ENCODE measurements around the gene TPBGL. TPM values are rescaled to one million over a fixed set of nuclear protein-coding genes. Genes with fewer than 3 reads are reported as not detected.

Gene TPBGL
- total RNA-seq, 1 donor from 2014 or later = 0.04 TPM

- DNase-seq (ENCODE audit: low read depth) = no peak
- peaks cover 62% of the 10 kb centered on the region for H3K27me3 ChIP-seq (ENCODE audit: control insufficient read depth, insufficient read depth, low read length)
- TF ChIP-seq, protein P1, sequence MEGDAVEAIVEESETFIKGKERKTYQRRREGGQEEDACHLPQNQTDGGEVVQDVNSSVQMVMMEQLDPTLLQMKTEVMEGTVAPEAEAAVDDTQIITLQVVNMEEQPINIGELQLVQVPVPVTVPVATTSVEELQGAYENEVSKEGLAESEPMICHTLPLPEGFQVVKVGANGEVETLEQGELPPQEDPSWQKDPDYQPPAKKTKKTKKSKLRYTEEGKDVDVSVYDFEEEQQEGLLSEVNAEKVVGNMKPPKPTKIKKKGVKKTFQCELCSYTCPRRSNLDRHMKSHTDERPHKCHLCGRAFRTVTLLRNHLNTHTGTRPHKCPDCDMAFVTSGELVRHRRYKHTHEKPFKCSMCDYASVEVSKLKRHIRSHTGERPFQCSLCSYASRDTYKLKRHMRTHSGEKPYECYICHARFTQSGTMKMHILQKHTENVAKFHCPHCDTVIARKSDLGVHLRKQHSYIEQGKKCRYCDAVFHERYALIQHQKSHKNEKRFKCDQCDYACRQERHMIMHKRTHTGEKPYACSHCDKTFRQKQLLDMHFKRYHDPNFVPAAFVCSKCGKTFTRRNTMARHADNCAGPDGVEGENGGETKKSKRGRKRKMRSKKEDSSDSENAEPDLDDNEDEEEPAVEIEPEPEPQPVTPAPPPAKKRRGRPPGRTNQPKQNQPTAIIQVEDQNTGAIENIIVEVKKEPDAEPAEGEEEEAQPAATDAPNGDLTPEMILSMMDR (IDR thresholded peaks at IDR 0.05; ENCODE audit: insufficient read depth, low read length, poor library complexity, severe bottlenecking) = no peak
- H3K36me3 ChIP-seq (ENCODE audit: control insufficient read depth, insufficient read depth, low read length) = no peaks in the 10 kb centered on the region
- no peak overlapping the region for H3K4me3 ChIP-seq (ENCODE audit: low read depth, low read length)
Measured at GRCh38 chr11:75239531-75240290, 863 bp upstream of the TPBGL start.

- Histone ChIP-seq H3K4me3 (ENCODE audit: low read depth, low read length) (peak overlapping the region; percentile 40), H3K36me3 (ENCODE audit: control insufficient read depth, insufficient read depth, low read length) (no peaks in the 10 kb centered on the region), H3K27me3 (ENCODE audit: control insufficient read depth, insufficient read depth, low read length) (peaks cover 72% of the 10 kb centered on the region)
- DNase-seq (ENCODE audit: low read depth) = peak; percentile 39
- TF ChIP-seq, protein P1 (IDR thresholded peaks at IDR 0.05; ENCODE audit: insufficient read depth, low read length, poor library complexity, severe bottlenecking) = no peak
Measured at GRCh38 chr11:75241036-75241905, 697 bp downstream of the TPBGL start.

- no peak for DNase-seq (ENCODE audit: low read depth)
- TF ChIP-seq, protein P1 (IDR thresholded peaks at IDR 0.05; ENCODE audit: insufficient read depth, low read length, poor library complexity, severe bottlenecking) = no peak
- Histone ChIP-seq H3K36me3 (ENCODE audit: control insufficient read depth, insufficient read depth, low read length) (no peaks in the 10 kb centered on the region), H3K27me3 (ENCODE audit: control insufficient read depth, insufficient read depth, low read length) (peaks cover 76% of the 10 kb centered on the region), H3K4me3 (ENCODE audit: low read depth, low read length) (peak overlapping the region; percentile 40)
Measured at GRCh38 chr11:75241906-75242644, 1.5 kb downstream of the TPBGL start.

DNA sequence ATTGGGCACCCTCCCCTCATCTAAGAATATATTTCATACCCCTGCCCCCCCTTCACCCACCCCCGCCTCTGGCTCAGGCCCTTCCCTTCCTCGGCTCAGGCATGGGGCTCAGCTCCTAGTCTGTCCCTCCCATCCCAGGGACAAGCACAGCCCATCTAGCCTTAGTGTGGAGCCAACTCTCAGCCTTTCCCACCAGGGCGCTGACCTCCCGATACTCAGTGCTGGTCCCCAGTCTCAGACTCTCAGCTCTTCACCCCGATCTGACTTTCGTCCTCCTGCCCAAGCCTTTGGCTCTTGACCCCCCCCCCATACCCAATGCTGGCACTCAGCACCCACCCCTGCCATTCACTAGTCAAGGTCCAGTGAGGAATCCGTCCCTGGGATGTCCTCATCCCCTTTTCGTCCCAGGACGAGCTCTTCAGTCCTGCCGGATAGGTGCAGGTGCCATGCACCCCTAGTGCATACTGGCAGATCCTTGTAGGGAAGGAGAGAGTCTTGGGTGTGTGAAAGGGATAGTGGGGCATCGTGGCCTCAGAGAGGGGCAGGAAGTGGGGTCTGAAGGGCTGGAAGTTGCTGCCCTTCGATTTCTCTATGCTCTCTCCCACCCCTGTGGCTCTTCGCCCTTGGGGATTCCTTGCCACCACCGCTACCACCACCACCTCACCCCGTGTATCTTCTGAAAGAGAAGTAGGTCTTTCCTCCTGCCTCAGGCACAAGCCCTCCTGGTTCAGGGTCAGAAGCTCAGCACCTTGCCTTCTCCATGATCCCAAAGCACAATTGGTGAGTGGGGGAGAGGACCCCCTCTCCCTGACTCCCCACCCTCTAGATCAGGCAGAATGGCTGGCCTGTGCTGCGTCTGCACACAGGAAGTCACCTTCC is 2.4 kb downstream of the TPBGL start:
- TF ChIP-seq, protein P1 (IDR thresholded peaks at IDR 0.05; ENCODE audit: insufficient read depth, low read length, poor library complexity, severe bottlenecking) = no peak
- no peak for DNase-seq (ENCODE audit: low read depth)
- Histone ChIP-seq H3K4me3 (ENCODE audit: low read depth, low read length) (no peak overlapping the region), H3K36me3 (ENCODE audit: control insufficient read depth, insufficient read depth, low read length) (no peaks in the 10 kb centered on the region), H3K27me3 (ENCODE audit: control insufficient read depth, insufficient read depth, low read length) (peaks cover 75% of the 10 kb centered on the region)

All from kidney epithelial cell (primary cell).